Right lobe of liver (tissue), 6 donors: ENCODE data around the gene ACACA. TPM values are rescaled to one million over a fixed set of nuclear protein-coding genes. Genes with fewer than 3 reads are reported as not detected.

Experiments used
- ATAC-seq, 4 donors: fragments of 200-7000 bp; cut with Tn5 transposase; one replicate each; pipeline ENCODE4 v1.9.1; 2020; ENCODE audit warnings: mild to moderate bottlenecking in 4 of 4, moderate library complexity in 4 of 4
- DNase-seq, 3 donors: peaks; one replicate each; pipeline ENCODE4 v3.0.0-alpha.2; 2020
- H3K27ac ChIP-seq, 3 donors: fragments of 200-600 bp; one replicate each; pipeline ENCODE4 v1.8.0; 2022
- H3K27me3 ChIP-seq, 2 donors: fragments of 200-600 bp; one replicate each; pipeline ENCODE4 v1.8.0; 2022
- H3K36me3 ChIP-seq, 4 donors: fragments of 200-600 bp; sonication (generic) in 1 of 4; one replicate each; pipeline versions ENCODE4 v1.5.1 to v1.8.0; 2017 to 2022; ENCODE audit warnings: control low read depth in 1 of 4
- H3K4me1 ChIP-seq, 4 donors: fragments of 200-600 bp; sonication (generic) in 1 of 4; one replicate each; pipeline versions ENCODE4 v1.5.1 to v1.8.0; 2017 to 2022; ENCODE audit warnings: control low read depth in 1 of 4
- H3K4me3 ChIP-seq, 3 donors: fragments of 200-600 bp; one replicate each; pipeline ENCODE4 v1.8.0; 2022
- H3K9me3 ChIP-seq, 4 donors: fragments of 200-600 bp; sonication (generic) in 1 of 4; one replicate each; pipeline versions ENCODE4 v1.5.1 to v1.8.0; 2017 to 2022; ENCODE audit warnings: control low read depth in 1 of 4
- CTCF ChIP-seq, 4 donors: fragments of 200-600 bp in 3 of 4; fragments of 450-650 bp in 1 of 4; IDR thresholded peaks; one replicate each; pipeline versions ENCODE4 v1.5.1 to v1.8.0; 2016 to 2022; ENCODE audit warnings: antibody characterized with exemption in 4 of 4, mild to moderate bottlenecking in 2 of 4
- POLR2A ChIP-seq: fragments of 450-650 bp; IDR thresholded peaks from one replicate; pipeline ENCODE4 v1.6.1; 2017; ENCODE audit warnings: antibody characterized with exemption, mild to moderate bottlenecking
- WGBS: methylation state at CpG from one replicate; pipeline ENCODE4 v1.1.6; 2018; ENCODE audit warnings: low coverage, low lambda C conversion rate; ENCODE audit not compliant: insufficient coverage; ENCODE audit errors: missing lambda C conversion rate; 5-methylcytosine and 5-hydroxymethylcytosine counted together
- intact Hi-C, 2 donors: fragments of 100-400 bp; cut with DNase I; formaldehyde crosslinking; loops; one replicate each; pipeline versions ENCODE4 v1.11.2 to v1.14.1; 2022
- total RNA-seq, 6 experiments: library from RNA; depleted of rRNA in 2 of 6; stranded (reverse); fragments of >200 nt in 2 of 6; fragmentation: NEBNext Ultra II Directional in 3 of 6; extraction: Animal tissue kit (Norgen Biotek cat#: 25700) in 3 of 6; gene quantifications; one replicate each; pipeline versions ENCODE4 v1.1.0 to v1.2.4, GENCODE V29; 2016 to 2023
- donor health status: DM: no; HTN: yes; CAD: no.
- donor health status: DM: no; HTN: no; CAD: no.
- donor health status: DM: no; HTN: no; CAD: no.
- donor health status: DM: no; HTN: yes; CAD: no.
- donor health status: DM: no; HTN: yes; CAD: no.

ACACA gene
- total RNA-seq, 6 experiments from 2014 or later: 14.6 to 56.4 (median 27.1) TPM

GRCh38 chr17:37177254-37177870, 229.3 kb downstream of the ACACA start:
- Histone ChIP-seq H3K36me3 (peaks cover 0 to 40% (median 4%) of the 10 kb centered on the region in 4 donors), H3K4me3 (no peak overlapping the region), H3K27ac (no peak overlapping the region), H3K9me3 (no peaks in the 10 kb centered on the region), H3K27me3 (no peaks in the 10 kb centered on the region), H3K4me1 (no peaks in the 10 kb centered on the region)
- TF ChIP-seq CTCF (IDR thresholded peaks at IDR 0.05): no peak
- no peak for TF ChIP-seq POLR2A
- ATAC-seq: no peak
- intact Hi-C loops: no loop called here
- DNase-seq: no peak
- WGBS: 56% methylated on average over 5 of the region's 5 CpGs

GRCh38 chr17:37176723-37177122, 229.9 kb downstream of the ACACA start:
- Histone ChIP-seq H3K4me3 (no peak overlapping the region), H3K9me3 (no peaks in the 10 kb centered on the region), H3K27ac (no peak overlapping the region), H3K27me3 (no peaks in the 10 kb centered on the region), H3K36me3 (peaks cover 0 to 42% (median 4%) of the 10 kb centered on the region in 4 donors), H3K4me1 (no peaks in the 10 kb centered on the region)
- TF ChIP-seq POLR2A (no peak), CTCF (IDR thresholded peaks at IDR 0.05) (no peak)
- no peak for ATAC-seq
- DNase-seq: no peak
- intact Hi-C loops: no loop called here

GRCh38 chr17:37174205-37174604, 232.4 kb downstream of the ACACA start:
- Histone ChIP-seq H3K27me3 (no peaks in the 10 kb centered on the region), H3K9me3 (no peaks in the 10 kb centered on the region), H3K4me3 (no peak overlapping the region), H3K27ac (no peak overlapping the region), H3K36me3 (peaks cover 0 to 31% (median 4%) of the 10 kb centered on the region in 4 donors), H3K4me1 (no peaks in the 10 kb centered on the region)
- DNase-seq: no peak
- TF ChIP-seq CTCF (IDR thresholded peaks at IDR 0.05) (peak in 3 of 4 donors; percentile 17 to 33 (median 25)), POLR2A (no peak)
- intact Hi-C loops: no loop called here
- peak in 3 of 4 donors; percentile 25 to 52 (median 36) for ATAC-seq
- 36% methylated on average over 1 of the region's 5 CpGs for WGBS

- no peak for DNase-seq
Measured at GRCh38 chr17:37170881-37171425, 235.7 kb downstream of the ACACA start.

More at GRCh38 chr17:37170881-37171425, 235.7 kb downstream of the ACACA start:
- Histone ChIP-seq H3K27ac (no peak overlapping the region), H3K4me1 (no peaks in the 10 kb centered on the region), H3K36me3 (peaks cover 0 to 13% (median 0%) of the 10 kb centered on the region in 4 donors), H3K27me3 (no peaks in the 10 kb centered on the region), H3K4me3 (no peak overlapping the region), H3K9me3 (no peaks in the 10 kb centered on the region)
- ATAC-seq: no peak
- WGBS: 95% methylated on average over 2 of the region's 2 CpGs
- TF ChIP-seq POLR2A (no peak), CTCF (IDR thresholded peaks at IDR 0.05) (no peak)
- intact Hi-C loops: no loop called here
